K562 (cell line): ENCODE results near the gene SRF. TPM values are rescaled to one million over a fixed set of nuclear protein-coding genes. Genes with fewer than 3 reads are reported as not detected.

Source experiments
- ATAC-seq: fragments of 200-7000 bp; cut with Tn5 transposase; 3 replicates; pipeline ENCODE4 v1.9.1; 2020; ENCODE audit warnings: moderate library complexity
- BruUV-seq: library from RNA; stranded (reverse); fragments of 400-500 nt; replicated peaks from 2 replicates; lab custom pipeline; 2021; lab: Mats Ljungman, UMichigan
- CTCF ChIA-PET: fragments of 300-600 bp; formaldehyde crosslinking; extraction: SDS; loops from one replicate; lab custom pipeline; 2021; ENCODE audit warnings: low intra/inter-chr PET ratio; lab: Yijun Ruan, JAX
- POLR2A ChIA-PET: fragments of 300-600, 350-650 bp; sonication (Branson Sonifier 250); formaldehyde crosslinking; extraction: SDS; loops from one replicate; lab custom pipeline; 2021; ENCODE audit warnings: antibody characterized with exemption, inconsistent platforms; lab: Yijun Ruan, JAX
- DNase-seq, 4 experiments: peaks; one replicate each; pipeline versions ENCODE4 v3.0.0 to v3.0.0-alpha.2; 2011 to 2018; ENCODE audit warnings: low spot score in 3 of 4, mixed read lengths in 3 of 4; ENCODE audit errors: extremely low read depth in 1 of 4
- FAIRE-seq: peaks from 2 replicates; lab custom pipeline; 2011; peaks lifted over from hg19 to GRCh38; lab: Jason Lieb, UNC
- H2AFZ ChIP-seq: 2 replicates; pipeline ENCODE4 v1.6.0; 2011; ENCODE audit warnings: low read depth, low read length, control low read depth, inconsistent platforms
- H3K27ac ChIP-seq: fragments of 200-600 bp; 3 replicates; pipeline ENCODE4 v1.8.0; 2011; ENCODE audit warnings: low read depth, mild to moderate bottlenecking, control low read depth, inconsistent platforms, low read length, moderate library complexity, mixed read lengths; ENCODE audit errors: extremely low read depth
- H3K27me3 ChIP-seq, 2 experiments: fragments of 300-600 bp in 1 of 2; 2 replicates in 1 of 2; 3 replicates in 1 of 2; pipeline versions ENCODE4 v1.6.0 to v1.8.0; 2011; ENCODE audit warnings: inconsistent platforms in 2 of 2, low read length in 2 of 2, mild to moderate bottlenecking in 1 of 2, mixed read lengths in 1 of 2, moderate library complexity in 1 of 2; ENCODE audit not compliant: control insufficient read depth in 2 of 2, insufficient read depth in 2 of 2
- H3K36me3 ChIP-seq: fragments of 300-600 bp; 3 replicates; pipeline ENCODE4 v1.8.0; 2011; ENCODE audit warnings: mild to moderate bottlenecking, low read length, inconsistent platforms; ENCODE audit not compliant: control insufficient read depth, insufficient read depth
- H3K4me1 ChIP-seq, 2 experiments: fragments of 200-600 bp in 1 of 2; replicated peaks in 1 of 2; 2 replicates in 1 of 2; 3 replicates in 1 of 2; pipeline versions ENCODE4 v1.5.1 to v1.8.0; 2011; ENCODE audit warnings: inconsistent platforms in 2 of 2, low read length in 2 of 2, mild to moderate bottlenecking in 1 of 2, mixed read lengths in 1 of 2, moderate library complexity in 1 of 2; ENCODE audit not compliant: control insufficient read depth in 2 of 2, insufficient read depth in 2 of 2
- H3K4me2 ChIP-seq: 2 replicates; pipeline ENCODE4 v1.6.1; 2011; ENCODE audit warnings: low read length, control low read depth, inconsistent platforms, mixed read lengths; ENCODE audit not compliant: insufficient read depth
- H3K4me3 ChIP-seq: fragments of 200-600 bp; sonication (generic), shearing (Covaris generic); 2 replicates; pipeline ENCODE4 v1.5.1; 2016; ENCODE audit warnings: control low read depth, inconsistent platforms
- H3K79me2 ChIP-seq: fragments of 200-600 bp; 3 replicates; pipeline ENCODE4 v1.8.0; 2011; ENCODE audit warnings: low read length, inconsistent platforms; ENCODE audit not compliant: control insufficient read depth, insufficient read depth
- H3K9ac ChIP-seq, 2 experiments: 2 replicates each; pipeline versions ENCODE4 v1.6.0 to v1.6.1; 2011; ENCODE audit warnings: low read depth in 2 of 2, low read length in 2 of 2, control low read depth in 1 of 2, inconsistent platforms in 1 of 2, mild to moderate bottlenecking in 1 of 2, mixed read lengths in 1 of 2; ENCODE audit not compliant: insufficient read depth in 1 of 2
- H3K9me1 ChIP-seq: one replicate; pipeline ENCODE4 v1.6.0; 2011; ENCODE audit warnings: inconsistent platforms, mild to moderate bottlenecking, low read length, moderate library complexity; ENCODE audit not compliant: control insufficient read depth, insufficient read depth
- H3K9me3 ChIP-seq: replicated peaks from 2 replicates; pipeline ENCODE4 v1.5.1; 2011; ENCODE audit warnings: low read depth, low read length, inconsistent platforms; ENCODE audit not compliant: control insufficient read depth, insufficient read depth
- H4K20me1 ChIP-seq: replicated peaks from 2 replicates; pipeline ENCODE4 v1.6.1; 2011; ENCODE audit warnings: low read length, inconsistent platforms, mixed read lengths; ENCODE audit not compliant: control insufficient read depth, insufficient read depth
- ARID1B ChIP-seq: fragments of 450-650 bp; IDR thresholded peaks from 2 replicates; pipeline ENCODE4 v1.6.1; 2016; ENCODE audit warnings: antibody characterized with exemption, mild to moderate bottlenecking, inconsistent platforms
- BRF1 ChIP-seq: IDR thresholded peaks from 3 replicates; pipeline ENCODE4 v1.6.1; 2011; ENCODE audit warnings: borderline replicate concordance, mild to moderate bottlenecking; ENCODE audit not compliant: insufficient read length; ENCODE audit errors: extremely low read depth
- CHD4 ChIP-seq: fragments of 200-600 bp; sonication (generic); IDR thresholded peaks from 3 replicates; pipeline ENCODE4 v1.6.1; 2012; ENCODE audit warnings: low read depth, mild to moderate bottlenecking, mixed read lengths, low read length, inconsistent platforms; ENCODE audit not compliant: insufficient read depth, insufficient replicate concordance, poor library complexity, severe bottlenecking
- DPF2 ChIP-seq: fragments of 450-650 bp; IDR thresholded peaks from 2 replicates; pipeline ENCODE4 v1.6.1; 2016
- E2F4 ChIP-seq: sonication (generic); formaldehyde crosslinking; IDR thresholded peaks from 2 replicates; pipeline ENCODE4 v1.8.0; 2022; ENCODE audit warnings: mild to moderate bottlenecking, low read depth, missing genetic modification reagents
- ELF4 ChIP-seq: fragments of 450-650 bp; formaldehyde crosslinking; IDR thresholded peaks from 2 replicates; pipeline ENCODE4 v1.4.0; 2022; ENCODE audit warnings: missing genetic modification characterization
- GATAD2A ChIP-seq: fragments of 450-650 bp; IDR thresholded peaks from 2 replicates; pipeline ENCODE4 v1.6.1; 2017
- HDAC2 ChIP-seq: fragments of 450-650 bp; IDR thresholded peaks from 2 replicates; pipeline ENCODE4 v1.6.1; 2016; ENCODE audit warnings: mild to moderate bottlenecking
- LARP7 ChIP-seq: fragments of 450-650 bp; IDR thresholded peaks from 2 replicates; pipeline ENCODE4 v1.6.1; 2016
- MAFF ChIP-seq: IDR thresholded peaks from 2 replicates; pipeline ENCODE4 v1.6.1; 2012; ENCODE audit warnings: low read length, improper control_type of control experiment
- NELFE ChIP-seq: IDR thresholded peaks from 2 replicates; pipeline ENCODE4 v1.6.1; 2011; ENCODE audit warnings: mild to moderate bottlenecking; ENCODE audit not compliant: insufficient read depth, insufficient read length
- PKNOX1 ChIP-seq: fragments of 450-650 bp; IDR thresholded peaks from 2 replicates; pipeline ENCODE4 v1.6.1; 2016
- POLR2A ChIP-seq: fragments of 450-650 bp; conservative IDR thresholded peaks from 2 replicates; pipeline ENCODE4 v1.6.1; 2016
- POLR2B ChIP-seq: fragments of 450-650 bp; IDR thresholded peaks from 2 replicates; pipeline ENCODE4 v1.6.1; 2018; ENCODE audit warnings: low read depth; ENCODE audit not compliant: partially characterized antibody
- SUPT5H ChIP-seq: fragments of 450-650 bp; IDR thresholded peaks from 2 replicates; pipeline ENCODE4 v1.6.1; 2016
- TCF3 ChIP-seq: sonication (generic); formaldehyde crosslinking; IDR thresholded peaks from 2 replicates; pipeline ENCODE4 v1.4.0; 2020; ENCODE audit warnings: mild to moderate bottlenecking, missing genetic modification reagents
- THRB ChIP-seq: fragments of 450-650 bp; formaldehyde crosslinking; conservative IDR thresholded peaks from 2 replicates; pipeline ENCODE4 v1.4.0; 2022; ENCODE audit warnings: mild to moderate bottlenecking, missing genetic modification characterization
- XRCC5 ChIP-seq: fragments of 200-400 bp; formaldehyde crosslinking; IDR thresholded peaks from 2 replicates; pipeline ENCODE4 v1.6.1; 2017; ENCODE audit warnings: low read depth, mild to moderate bottlenecking, low read length
- ZBTB9 ChIP-seq: fragments of 450-650 bp; formaldehyde crosslinking; IDR thresholded peaks from 2 replicates; pipeline ENCODE4 v1.4.0; 2020; ENCODE audit warnings: mild to moderate bottlenecking, moderate library complexity
- ZNF140 ChIP-seq: fragments of 250-450 bp; sonication (Bioruptor Pico); IDR thresholded peaks from 2 replicates; pipeline ENCODE4 v1.8.0; 2021; ENCODE audit warnings: moderate library complexity, mild to moderate bottlenecking, inconsistent platforms
- WGBS: fragments of 100-300 bp; shearing (Covaris generic); methylation state at CpG from one replicate; pipeline ENCODE4 v1.1.6; 2016; ENCODE audit warnings: low coverage, mixed read lengths; ENCODE audit not compliant: insufficient coverage; ENCODE audit errors: missing lambda C conversion rate; 5-methylcytosine and 5-hydroxymethylcytosine counted together
- in situ Hi-C: fragments of 300-500 bp; cut with MboI; formaldehyde crosslinking; loops from 4 replicates; pipeline ENCODE4 v1.15.0; 2018; ENCODE audit warnings: inconsistent platforms, mixed read lengths
- intact Hi-C: fragments of 100-400 bp; cut with micrococcal nuclease; formaldehyde crosslinking; loops from 2 replicates; pipeline ENCODE4 v1.14.2; 2022
- polyA plus RNA-seq, 8 experiments: library from polyadenylated mRNA; depleted of rRNA in 4 of 8; stranded (reverse) in 5 of 8; unstranded in 3 of 8; fragments of >200 nt; fragmentation: Nextera tagmentation in 2 of 8; fragmentation: Illumina TruSeq in 1 of 8; extraction: Ambion mirVana in 2 of 8; extraction: Trizol in 1 of 8; gene quantifications; 2 replicates each; pipeline versions ENCODE4 v1.2.1 to v1.2.3, GENCODE V29; 2011 to 2014; ENCODE audit warnings: inconsistent platforms in 1 of 8, missing spikeins in 1 of 8
- total RNA-seq, 7 experiments: library from RNA; depleted of rRNA in 6 of 7; stranded (reverse); fragments of >200 nt in 6 of 7; fragmentation: Illumina TruSeq in 2 of 7; extraction: Trizol in 2 of 7; gene quantifications; 2 replicates each; pipeline versions ENCODE4 v1.2.1 to v1.2.3, GENCODE V29; 2011 to 2021; ENCODE audit warnings: low replicate concordance in 1 of 7

SRF gene
- total and polyA plus RNA-seq, 9 of the 15 experiments (the other 6 are each of a cell fraction or from before 2014, with no cell fraction given): 2.5 to 37.0 (median 24.6) TPM

- no peaks in the 10 kb centered on the region for H3K9me1 ChIP-seq
- peak overlapping the region; percentile 99 for H3K4me2 ChIP-seq
- peak overlapping the region; percentile 89; the same call in 1 of the 2 replicates for H2AFZ ChIP-seq
- peaks cover 37 to 54% of the 10 kb centered on the region in 2 experiments for H3K4me1 ChIP-seq
- peak overlapping the region; percentile 85 for H3K27ac ChIP-seq
- ATAC-seq: peak; percentile 30
- H3K79me2 ChIP-seq: peaks cover 24% of the 10 kb centered on the region; the same call in 2 of the 3 replicates
- H3K27me3 ChIP-seq: no peaks in the 10 kb centered on the region
- H3K9ac ChIP-seq: peak overlapping the region; percentile 56 to 77; a peak in 3 of 4 replicates
- in situ Hi-C loops (no loop called here), intact Hi-C loops (no loop called here)
- no peaks in the 10 kb centered on the region for H3K9me3 ChIP-seq
- BruUV-seq: no TSS peak
- H3K4me3 ChIP-seq: no peak overlapping the region
- CTCF ChIA-PET: interaction anchor here (0.6 to 0.8 kb wide), 2 partner anchors 10 to 47 kb away, joined by 3 to 5 read pairs; no protein-coding TSS in a partner anchor
- 55% methylated on average over 5 of the region's 5 CpGs for WGBS
- H3K36me3 ChIP-seq: peaks cover 61% of the 10 kb centered on the region
- POLR2A ChIA-PET: interaction anchor here (0.6 to 4.0 kb wide), 11 partner anchors 9 to 333 kb away, joined by 3 to 40 read pairs (median 3); partner anchors contain the start of genes CUL7, DNPH1 and SRF
- H4K20me1 ChIP-seq: no peaks in the 10 kb centered on the region
- DNase-seq: peak in 2 of 4 experiments; percentile 59 to 61
- FAIRE-seq: peak; percentile 80
- 0 out of 2 replicates have a peak, but pooled peaks have one; percentile 9 for TF ChIP-seq ARID1B
- TF ChIP-seq ZNF140: no peak
- TF ChIP-seq CHD4: peak; percentile 11
- no peak for TF ChIP-seq NELFE
- TF ChIP-seq HDAC2: no peak
- TF ChIP-seq TCF3 (CRISPR knock-in tag): peak; percentile 10; the same call in 1 of the 2 replicates
- TF ChIP-seq PKNOX1: peak; percentile 27; the same call in 1 of the 2 replicates
- peak; percentile 69; the same call in 1 of the 2 replicates for TF ChIP-seq THRB (CRISPR knock-in tag)
- no peak for TF ChIP-seq E2F4 (CRISPR knock-in tag)
- no peak for TF ChIP-seq BRF1
- 0 out of 2 replicates have a peak, but pooled peaks have one; percentile 42 for TF ChIP-seq ELF4 (CRISPR knock-in tag)
- TF ChIP-seq POLR2A: peak; percentile 14; the same call in 1 of the 2 replicates
- 0 out of 2 replicates have a peak, but pooled peaks have one; percentile 52 for TF ChIP-seq SUPT5H
- no peak for TF ChIP-seq MAFF
- TF ChIP-seq ZBTB9: 0 out of 2 replicates have a peak, but pooled peaks have one; percentile 19
- TF ChIP-seq XRCC5: no peak
- peak; percentile 50; the same call in 1 of the 2 replicates for TF ChIP-seq LARP7
- TF ChIP-seq GATAD2A: 0 out of 2 replicates have a peak, but pooled peaks have one; percentile 37
- peak; percentile 62 for TF ChIP-seq POLR2B
- peak; percentile 18; the same call in 1 of the 2 replicates for TF ChIP-seq DPF2
These were observed 9.9 kb downstream of the SRF start for GRCh38 chr6:43180985-43181384.
